KMS-11 (cell line): Measurements from ENCODE around the gene RAD54L.
"Not testable (repeated sequence)": the region's sequence is repeated elsewhere in the genome, so short reads cannot be mapped to it uniquely, and the experiment has no call there.

Source experiments
- H2AFZ ChIP-seq: fragments of 200-600 bp; sonication (generic); 2 replicates; pipeline ENCODE4 v1.6.1; 2016; ENCODE audit warnings: antibody characterized with exemption, mixed run types, low read depth
- H3K27ac ChIP-seq: fragments of 200-600 bp; sonication (generic); 2 replicates; pipeline ENCODE4 v1.6.1; 2016; ENCODE audit warnings: mild to moderate bottlenecking, mixed run types
- H3K27me3 ChIP-seq: fragments of 200-600 bp; sonication (generic); 2 replicates; pipeline ENCODE4 v1.6.1; 2017; ENCODE audit warnings: mild to moderate bottlenecking, low read depth, mixed run types, moderate library complexity; ENCODE audit not compliant: insufficient read depth
- H3K36me3 ChIP-seq: fragments of 200-600 bp; sonication (generic); 2 replicates; pipeline ENCODE4 v1.6.1; 2017; ENCODE audit warnings: mild to moderate bottlenecking, mixed run types; ENCODE audit not compliant: insufficient read depth
- H3K4me1 ChIP-seq: fragments of 200-600 bp; sonication (generic); 2 replicates; pipeline ENCODE4 v1.6.1; 2016; ENCODE audit warnings: mild to moderate bottlenecking, low read depth, mixed run types; ENCODE audit not compliant: poor library complexity, severe bottlenecking
- H3K4me2 ChIP-seq: fragments of 200-600 bp; sonication (generic); 2 replicates; pipeline ENCODE4 v1.7.0; 2016; ENCODE audit warnings: mild to moderate bottlenecking, mixed run types
- H3K4me3 ChIP-seq: fragments of 200-600 bp; sonication (generic); IDR thresholded peaks from 2 replicates; pipeline ENCODE4 v1.6.1; 2017; ENCODE audit warnings: low read depth, low read length, mixed read lengths; ENCODE audit not compliant: insufficient read depth
- H3K79me2 ChIP-seq: fragments of 200-600 bp; sonication (generic); 2 replicates; pipeline ENCODE4 v1.6.1; 2016; ENCODE audit warnings: low read depth, mixed run types; ENCODE audit not compliant: insufficient read depth
- H3K9ac ChIP-seq: fragments of 200-600 bp; sonication (generic); 2 replicates; pipeline ENCODE4 v1.6.1; 2016; ENCODE audit warnings: mild to moderate bottlenecking, mixed run types
- H4K20me1 ChIP-seq: fragments of 200-600 bp; sonication (generic); 2 replicates; pipeline ENCODE4 v1.6.1; 2016; ENCODE audit warnings: mild to moderate bottlenecking, mixed run types; ENCODE audit not compliant: insufficient read depth

The RAD54L gene

DNA sequence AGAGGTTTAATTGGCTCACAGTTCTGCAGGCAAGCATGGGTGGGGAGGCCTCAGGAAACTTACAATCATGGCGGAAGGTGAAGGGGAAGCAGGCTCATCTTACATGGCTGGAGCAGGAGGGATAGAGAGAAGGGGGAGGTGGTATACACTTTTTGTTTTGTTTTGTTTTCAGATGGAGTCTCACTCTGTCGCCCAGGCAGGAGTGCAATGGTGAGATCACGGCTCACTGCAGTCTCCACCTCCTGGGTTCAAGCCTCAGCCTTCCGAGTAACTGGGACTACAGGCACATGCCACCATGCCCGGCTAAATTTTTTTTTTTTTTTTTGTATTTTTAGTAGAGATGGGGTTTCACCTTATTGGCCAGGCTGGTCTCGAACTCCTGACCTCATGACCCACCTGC lies 74.6 kb downstream of the RAD54L start:
- H3K27me3 ChIP-seq, H3K4me3 ChIP-seq, H3K27ac ChIP-seq, H3K4me1 ChIP-seq, H3K79me2 ChIP-seq, H3K4me2 ChIP-seq, H3K9ac ChIP-seq, H3K36me3 ChIP-seq, H2AFZ ChIP-seq, H4K20me1 ChIP-seq: not testable (repeated sequence)

GRCh38 chr1:46325285-46326076 lies 77.9 kb downstream of the RAD54L start:
- not testable (repeated sequence) for H3K36me3 ChIP-seq, H3K79me2 ChIP-seq, H3K27ac ChIP-seq, H3K9ac ChIP-seq, H3K4me3 ChIP-seq, H3K4me1 ChIP-seq, H2AFZ ChIP-seq, H3K4me2 ChIP-seq, H4K20me1 ChIP-seq, H3K27me3 ChIP-seq
